ENCODE results near the gene TBX15.

TBX15 gene

DNA sequence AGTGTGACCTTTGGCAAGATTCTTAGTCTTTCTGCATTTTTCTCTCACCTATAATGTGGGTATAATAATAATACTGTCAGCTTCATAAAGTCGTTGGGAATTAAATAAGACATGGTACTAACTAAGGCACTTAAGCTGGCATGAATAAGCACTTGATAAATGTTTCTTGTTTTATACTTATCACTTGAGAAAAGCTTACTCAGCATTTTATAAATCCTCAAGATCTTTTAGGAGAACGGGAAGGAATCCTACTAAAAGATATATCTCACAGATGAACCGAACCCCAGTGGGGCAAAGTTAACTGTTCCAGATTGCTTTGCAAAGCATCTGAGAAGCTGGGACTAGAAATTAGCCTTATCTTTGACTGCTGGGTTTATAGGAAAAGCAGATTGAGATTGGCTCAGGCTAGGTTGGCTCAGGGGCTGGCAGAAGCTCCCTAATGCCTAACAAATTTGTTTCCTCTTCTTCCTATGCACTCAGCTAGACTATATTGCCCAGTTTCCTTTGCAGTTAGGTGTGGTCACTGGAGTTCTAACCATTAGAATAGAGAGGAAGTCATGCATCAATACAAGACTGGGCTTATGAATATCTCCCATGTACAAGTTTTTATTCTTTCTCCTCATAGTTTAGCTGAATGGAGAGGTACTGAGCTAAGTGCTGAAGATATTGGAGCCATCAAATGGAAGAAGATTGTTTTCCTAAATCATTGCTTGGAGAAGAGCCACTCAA lies 110.3 kb downstream of the TBX15 start:
- DNase-seq = no peak

DNA sequence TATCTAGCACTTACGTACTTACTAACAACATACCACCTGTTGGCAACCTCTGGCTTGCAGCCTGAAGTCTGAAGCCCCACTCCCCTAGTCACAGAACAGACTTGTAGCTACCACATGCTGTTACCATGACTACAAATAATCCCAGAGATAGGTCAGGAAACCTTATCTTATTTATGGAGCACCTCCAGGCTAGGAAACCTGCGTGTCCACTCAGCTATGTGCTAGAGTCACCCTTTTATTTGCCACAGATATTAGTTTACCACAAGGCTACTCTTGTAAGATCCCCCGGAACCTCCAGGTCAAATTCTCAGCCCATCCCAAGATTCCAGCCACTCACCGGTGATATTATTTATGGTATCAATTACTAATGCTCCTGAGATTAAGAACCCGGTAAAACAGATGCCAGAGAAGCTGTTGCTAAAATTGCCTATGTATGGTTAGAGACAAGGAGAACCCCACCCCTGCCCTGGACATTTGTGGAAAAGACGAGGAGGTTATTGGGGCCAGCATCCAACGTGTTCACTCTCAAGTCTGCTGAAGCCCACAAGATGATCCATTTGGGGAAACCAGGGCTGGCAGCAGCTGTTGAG lies 116.5 kb downstream of the TBX15 start:
- no peak for DNase-seq

DNA sequence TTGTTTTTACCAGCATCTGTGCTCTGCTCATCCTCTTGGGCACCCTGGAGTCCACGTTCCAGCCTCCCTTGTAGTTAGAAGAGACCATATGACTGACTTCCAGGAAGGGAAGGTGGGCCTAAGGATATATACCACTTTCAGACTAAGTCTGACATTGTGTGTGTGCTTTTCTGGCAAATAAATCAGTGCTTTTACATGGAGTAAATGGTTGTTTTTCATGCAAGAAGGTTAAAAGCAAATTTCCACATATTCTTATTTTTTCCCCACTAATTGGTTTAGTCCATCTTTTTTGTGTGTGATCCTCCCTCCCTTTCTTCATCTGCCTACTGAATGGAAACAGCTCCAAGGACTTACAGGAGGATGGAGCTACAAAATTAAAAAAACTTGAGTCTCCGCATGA lies 119.8 kb downstream of the TBX15 start:
- no peak for DNase-seq

DNA sequence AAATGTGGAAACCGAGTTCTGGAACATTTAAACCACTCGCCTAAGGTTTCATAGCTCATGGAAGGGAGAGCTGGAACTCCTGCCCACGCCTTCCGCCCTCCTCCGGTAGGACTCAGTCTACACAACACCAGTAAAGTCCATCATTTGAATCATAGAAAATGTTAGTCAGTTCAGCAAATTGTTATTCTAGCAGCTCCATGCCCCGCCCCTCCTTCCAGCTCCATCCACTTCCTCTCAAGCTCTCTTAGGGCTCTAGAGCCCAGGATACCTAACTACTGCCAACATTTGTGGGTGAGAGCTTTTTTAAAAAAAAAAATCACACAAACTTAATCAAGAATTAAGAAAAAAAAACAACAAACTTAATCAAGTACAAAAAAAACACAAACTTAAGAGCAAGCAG lies 121.8 kb downstream of the TBX15 start:
- no peak for DNase-seq

DNA sequence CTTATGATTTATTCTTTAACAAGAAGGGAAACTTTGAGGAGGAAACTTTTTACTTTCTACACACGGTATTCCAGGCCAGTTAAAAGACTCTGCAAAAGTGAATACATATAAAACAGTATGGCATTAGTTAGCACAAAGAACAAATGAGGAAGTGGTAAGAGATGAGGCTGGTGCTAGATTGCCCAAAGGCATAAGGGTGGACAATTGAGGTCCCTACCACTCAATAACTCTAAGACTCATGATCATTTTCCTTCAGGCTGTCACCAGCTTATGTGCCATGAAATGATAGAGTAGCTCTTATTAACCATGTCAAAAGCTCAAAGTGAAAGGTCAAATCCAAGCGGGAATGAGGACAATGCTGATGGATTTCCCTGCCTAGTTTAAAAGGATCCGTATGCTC lies 124.5 kb downstream of the TBX15 start:
- no peak for DNase-seq

DNA sequence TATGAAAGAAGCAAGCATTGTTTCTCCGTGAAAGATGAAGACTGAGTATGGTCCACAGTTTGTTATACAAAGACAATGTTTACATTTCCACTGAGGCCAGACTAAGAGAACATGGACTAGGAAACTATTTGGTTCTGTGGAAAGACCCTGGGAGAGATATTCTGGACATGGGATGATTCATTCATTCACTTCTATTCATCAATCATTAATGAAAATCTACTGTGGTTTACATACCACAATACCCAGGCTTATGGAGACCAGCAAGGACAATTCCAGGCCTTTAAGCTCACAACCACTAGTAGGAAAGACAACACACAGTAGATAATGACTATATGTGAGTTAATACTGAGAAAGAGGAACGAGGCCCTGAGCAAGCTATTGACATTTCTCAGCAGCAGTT lies 125.4 kb downstream of the TBX15 start:
- no peak for DNase-seq

DNA sequence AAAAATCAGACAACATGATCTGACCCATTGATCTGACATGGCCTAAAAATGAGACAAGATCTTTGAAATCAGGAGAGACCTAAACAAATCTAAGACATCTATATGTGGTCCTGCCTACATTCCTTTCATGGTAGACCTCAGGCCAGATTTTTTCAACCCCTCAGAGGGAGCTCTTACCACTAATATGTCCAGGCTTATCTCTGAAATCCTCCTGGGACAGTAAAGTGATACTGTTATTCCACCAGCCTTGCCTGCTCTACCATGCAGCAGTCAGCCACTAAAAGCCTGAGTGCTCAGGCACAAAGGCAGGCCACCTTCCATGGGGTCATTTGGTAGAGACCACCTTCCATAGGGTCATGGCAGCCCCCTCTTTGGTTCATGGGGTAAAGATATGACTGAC lies 126.9 kb downstream of the TBX15 start:
- DNase-seq = no peak

DNA sequence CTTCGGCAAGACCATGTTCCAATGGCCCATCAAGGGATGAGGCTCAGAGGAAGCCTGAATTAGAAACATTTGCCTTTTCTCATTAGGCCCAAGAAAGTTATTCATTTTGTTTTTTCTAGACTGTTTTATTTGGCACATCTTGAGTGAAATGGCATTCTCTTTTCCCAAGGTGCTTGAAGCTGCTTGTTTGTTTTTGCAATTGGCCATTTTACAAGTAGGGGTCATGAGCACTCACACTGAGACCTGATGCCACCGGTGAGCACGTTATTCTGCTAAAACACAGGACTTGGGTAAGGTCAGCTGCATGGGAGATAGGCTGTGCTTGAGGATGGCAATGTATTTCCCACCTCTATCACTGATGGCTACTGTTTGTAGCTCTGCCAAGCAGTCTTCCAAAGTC lies 128.1 kb downstream of the TBX15 start:
- DNase-seq = no peak

DNA sequence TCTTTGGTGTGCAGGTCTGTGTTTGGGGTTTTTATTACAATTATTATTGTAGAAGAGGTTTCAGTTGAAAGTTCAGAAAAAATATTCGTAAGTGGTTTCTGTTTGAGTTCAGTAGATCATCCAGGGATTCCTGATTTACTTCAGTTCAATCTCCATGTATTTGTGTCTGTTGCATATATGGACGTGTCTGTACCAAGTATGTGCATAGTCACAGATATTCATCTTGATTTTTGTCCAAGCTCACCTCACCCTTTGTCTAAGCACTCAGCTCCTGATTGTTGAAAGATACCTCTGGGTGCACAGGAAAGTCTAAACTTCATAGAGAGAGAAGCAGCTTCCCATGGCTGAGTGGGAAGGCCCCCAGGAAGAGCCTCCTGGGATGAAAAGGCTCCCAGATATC lies 141.7 kb downstream of the TBX15 start:
- DNase-seq = no peak

DNA sequence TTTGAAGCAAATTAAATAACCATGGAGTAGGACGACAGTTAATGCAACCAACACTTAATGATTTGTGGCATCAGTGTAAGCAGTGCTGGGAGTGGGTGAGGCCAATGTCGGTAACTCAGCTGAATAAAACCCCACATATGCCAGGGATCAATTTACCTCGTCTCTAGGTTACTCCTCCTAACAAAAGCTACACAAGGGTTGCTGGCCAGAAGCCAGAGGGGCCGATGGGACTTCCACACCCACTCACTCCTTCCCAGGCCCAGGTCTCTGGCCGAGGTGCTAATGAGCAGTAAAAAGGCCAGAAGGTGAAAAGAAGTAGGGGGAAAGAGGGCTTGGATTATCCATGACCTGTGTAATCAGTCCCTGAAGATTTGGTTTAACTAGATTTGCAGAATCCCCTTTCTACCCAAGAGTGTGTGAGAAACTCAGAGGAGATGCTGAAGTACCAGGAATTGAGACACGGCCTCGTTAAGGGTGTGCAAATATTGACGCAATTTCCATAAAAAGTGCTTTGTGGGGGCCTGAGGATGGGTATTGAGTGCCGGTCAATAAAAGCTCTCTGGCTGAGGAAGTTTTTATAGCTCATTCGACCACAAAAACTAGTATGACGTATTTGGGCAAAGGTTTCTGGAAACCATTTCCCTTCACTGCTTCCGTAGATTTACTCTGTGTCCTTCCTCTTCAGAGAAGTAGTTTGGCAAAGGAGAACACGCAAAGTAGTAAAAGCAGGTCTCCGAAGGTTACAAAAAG lies 145.5 kb downstream of the TBX15 start:
- DNase-seq = peak; percentile 96

DNA sequence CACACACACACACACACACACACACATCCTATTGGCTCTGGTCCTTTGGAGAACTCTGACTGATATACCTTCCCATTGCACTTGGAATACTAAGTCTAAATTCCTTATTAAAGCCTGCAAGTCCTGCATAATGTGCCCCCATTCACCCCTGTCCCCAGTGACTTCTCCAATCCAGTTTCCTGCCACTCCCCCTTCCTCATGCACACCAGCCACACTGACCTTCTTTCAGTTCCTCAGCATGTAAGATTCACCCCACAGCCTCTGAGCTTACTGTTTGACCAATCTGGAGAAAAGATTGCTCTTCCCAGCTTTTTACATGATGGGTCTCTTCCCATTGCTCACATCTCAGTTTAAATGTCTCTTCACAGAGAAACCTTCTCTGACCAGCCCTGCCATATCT lies 146.6 kb downstream of the TBX15 start:
- no peak for DNase-seq

Data from NCI-H1092 (cell line).